ENCODE results near the gene SORCS2. TPM values are rescaled to one million over a fixed set of nuclear protein-coding genes. Genes with fewer than 3 reads are reported as not detected.

The SORCS2 gene
- total and polyA plus RNA-seq, 2 donors (not counting 1 experiment from before 2014, with no cell fraction given), result not detected

- Mint-ChIP-seq H3K4me3 (no peak overlapping the region), H3K9me3 (ENCODE audit: insufficient read depth) (peaks cover 3% of the 10 kb centered on the region), H3K27me3 (peaks cover 5% of the 10 kb centered on the region), H3K27ac (no peak overlapping the region), H3K4me1 (no peaks in the 10 kb centered on the region)
- WGBS (ENCODE audit: insufficient coverage), result 66% methylated on average over 10 of the region's 10 CpGs
- H3K27me3 ChIP-seq (replicated peaks in 1 of 4; ENCODE audit: control extremely low read depth in 1 of 4, control insufficient read depth in 3 of 4, insufficient read depth in 4 of 4, low read length in 3 of 4), result no peaks in the 10 kb centered on the region
- no peak overlapping the region for H2AFZ ChIP-seq (ENCODE audit: insufficient read depth, low read depth, low read length, poor library complexity, severe bottlenecking)
- ATAC-seq (ENCODE audit: low read depth), result no peak
- H3K36me3 ChIP-seq (replicated peaks in 1 of 2; ENCODE audit: control extremely low read depth in 1 of 2, control insufficient read depth in 1 of 2, extremely low read depth in 1 of 2, insufficient read depth in 2 of 2, low read length in 1 of 2), result no peaks in the 10 kb centered on the region
- H3K27ac ChIP-seq (ENCODE audit: low read length in 2 of 2), result no peak overlapping the region
- H3K4me2 ChIP-seq (replicated peaks; ENCODE audit: low read depth, low read length, poor library complexity, severe bottlenecking), result no peak overlapping the region
- DNase-seq, result no peak
- H3K9ac ChIP-seq (ENCODE audit: low read length), result no peak overlapping the region
- no peak for TF ChIP-seq EZH2 (IDR thresholded peaks at IDR 0.05; ENCODE audit: borderline replicate concordance, insufficient read depth, low read depth, low read length, poor library complexity, severe bottlenecking)
- TF ChIP-seq CTCF (IDR thresholded peaks at IDR 0.05), result no peak
- no peaks in the 10 kb centered on the region for H3K4me1 ChIP-seq (ENCODE audit: control insufficient read depth in 2 of 2, insufficient read depth in 2 of 2, low read length in 2 of 2)
- ChIA-PET POLR2A (no interaction called here), CTCF (no interaction called here)
- H3K9me3 ChIP-seq (ENCODE audit: control extremely low read depth in 1 of 3, control insufficient read depth in 2 of 3, insufficient read depth in 1 of 3, low read length in 2 of 3), result peaks cover 0 to 44% (median 0%) of the 10 kb centered on the region in 3 donors
- intact Hi-C loops (cut with micrococcal nuclease), result no loop called here
- H4K20me1 ChIP-seq (ENCODE audit: control insufficient read depth, insufficient read depth, low read length, poor library complexity, severe bottlenecking), result no peaks in the 10 kb centered on the region
- H3K79me2 ChIP-seq (ENCODE audit: control insufficient read depth, insufficient read depth, low read length), result no peaks in the 10 kb centered on the region
- no peak overlapping the region for H3K4me3 ChIP-seq (ENCODE audit: control extremely low read depth in 1 of 5, extremely low read depth in 1 of 5, insufficient read depth in 1 of 5, low read depth in 2 of 5, low read length in 4 of 5)
These were observed 417.0 kb downstream of the SORCS2 start for GRCh38 chr4:7609316-7609715.

GRCh38 chr4:7610022-7610670, 417.8 kb downstream of the SORCS2 start:
- Histone ChIP-seq H3K9ac (ENCODE audit: low read length) (no peak overlapping the region), H4K20me1 (ENCODE audit: control insufficient read depth, insufficient read depth, low read length, poor library complexity, severe bottlenecking) (no peaks in the 10 kb centered on the region), H2AFZ (ENCODE audit: insufficient read depth, low read depth, low read length, poor library complexity, severe bottlenecking) (no peak overlapping the region), H3K4me2 (replicated peaks; ENCODE audit: low read depth, low read length, poor library complexity, severe bottlenecking) (no peak overlapping the region), H3K79me2 (ENCODE audit: control insufficient read depth, insufficient read depth, low read length) (no peaks in the 10 kb centered on the region), H3K36me3 (replicated peaks in 1 of 2; ENCODE audit: control extremely low read depth in 1 of 2, control insufficient read depth in 1 of 2, extremely low read depth in 1 of 2, insufficient read depth in 2 of 2, low read length in 1 of 2) (no peaks in the 10 kb centered on the region), H3K27ac (ENCODE audit: low read length in 2 of 2) (no peak overlapping the region), H3K9me3 (ENCODE audit: control extremely low read depth in 1 of 3, control insufficient read depth in 2 of 3, insufficient read depth in 1 of 3, low read length in 2 of 3) (peaks cover 0 to 44% (median 0%) of the 10 kb centered on the region in 3 donors), H3K4me3 (ENCODE audit: control extremely low read depth in 1 of 5, extremely low read depth in 1 of 5, insufficient read depth in 1 of 5, low read depth in 2 of 5, low read length in 4 of 5) (no peak overlapping the region), H3K27me3 (replicated peaks in 1 of 4; ENCODE audit: control extremely low read depth in 1 of 4, control insufficient read depth in 3 of 4, insufficient read depth in 4 of 4, low read length in 3 of 4) (no peaks in the 10 kb centered on the region), H3K4me1 (ENCODE audit: control insufficient read depth in 2 of 2, insufficient read depth in 2 of 2, low read length in 2 of 2) (no peaks in the 10 kb centered on the region)
- no peak overlapping the region for H3K4me3 Mint-ChIP-seq
- peaks cover 1% of the 10 kb centered on the region for H3K9me3 Mint-ChIP-seq (ENCODE audit: insufficient read depth)
- intact Hi-C loops (cut with micrococcal nuclease), result no loop called here
- H3K27ac Mint-ChIP-seq, result no peak overlapping the region
- no peaks in the 10 kb centered on the region for H3K4me1 Mint-ChIP-seq
- ATAC-seq (ENCODE audit: low read depth) (no peak), DNase-seq (no peak)
- WGBS (ENCODE audit: insufficient coverage), result 95% methylated on average over 11 of the region's 17 CpGs
- ChIA-PET POLR2A (no interaction called here), CTCF (no interaction called here)
- TF ChIP-seq CTCF (IDR thresholded peaks at IDR 0.05) (no peak), EZH2 (IDR thresholded peaks at IDR 0.05; ENCODE audit: borderline replicate concordance, insufficient read depth, low read depth, low read length, poor library complexity, severe bottlenecking) (no peak)
- H3K27me3 Mint-ChIP-seq, result peaks cover 5% of the 10 kb centered on the region
